Measurements from ENCODE around the gene SMIM24.

Gene SMIM24

DNA sequence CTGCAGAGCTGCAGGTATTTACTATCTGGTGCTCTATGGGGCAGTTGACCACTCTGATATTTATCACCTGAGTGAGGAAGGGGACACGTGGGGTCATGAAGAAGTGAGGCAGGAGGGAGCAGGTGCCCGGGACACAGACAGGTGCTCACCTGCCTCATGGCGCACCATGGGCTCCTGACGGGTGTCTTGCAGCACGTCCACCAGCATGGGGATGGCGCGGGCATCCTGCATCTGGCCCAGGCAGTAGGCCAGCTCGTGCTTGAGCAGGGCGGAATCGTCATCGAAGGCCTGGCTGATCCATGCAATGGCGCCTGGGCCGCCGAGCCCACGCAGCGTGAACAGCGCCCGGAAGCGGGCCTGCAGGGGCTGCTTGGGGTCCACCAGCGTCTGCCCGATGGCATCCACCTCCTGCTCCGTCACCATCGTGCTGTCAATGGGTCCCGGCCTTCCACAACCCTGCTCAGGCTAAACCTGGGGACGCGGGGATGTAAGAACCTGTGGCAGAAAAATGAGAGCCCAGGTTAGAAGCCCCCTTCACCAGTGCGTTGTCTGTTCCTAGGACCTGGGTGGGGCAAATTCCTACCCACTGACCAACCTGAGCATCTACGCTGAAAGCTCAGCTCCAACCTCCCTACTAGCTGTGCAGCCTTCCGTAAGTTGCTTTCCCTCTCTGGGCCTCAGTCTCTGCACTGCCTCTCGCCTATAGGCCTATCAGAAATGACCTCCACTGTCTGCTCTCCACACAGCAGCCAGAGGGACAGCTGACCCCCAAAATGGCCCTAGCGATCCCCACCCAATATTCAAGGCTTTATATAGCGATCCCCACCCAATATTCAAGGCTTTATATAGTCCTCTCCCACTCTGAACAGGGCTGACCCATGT lies 16.3 kb upstream of the SMIM24 start:
- no peak for DNase-seq

DNA sequence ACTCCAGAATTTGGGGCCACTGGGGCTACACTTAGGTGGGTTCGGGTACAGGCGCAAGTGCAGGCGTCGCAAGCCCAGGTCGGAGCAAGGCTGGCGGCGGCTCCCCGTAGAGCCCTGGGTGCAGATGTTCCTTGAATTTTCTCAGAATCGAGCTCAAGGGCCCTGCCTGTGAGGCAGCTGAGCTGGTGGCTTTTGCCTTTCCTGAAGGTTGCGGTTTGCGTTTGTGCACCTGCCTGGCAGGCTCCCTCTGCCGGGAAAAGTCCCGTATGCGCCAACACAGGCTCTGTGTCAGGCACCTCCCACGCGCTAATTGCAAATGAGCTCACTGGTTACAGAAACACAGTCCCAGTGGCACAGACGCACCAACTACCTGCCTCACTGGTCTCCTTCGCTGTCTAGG lies 14.2 kb upstream of the SMIM24 start:
- DNase-seq = peak in 1 of 4 experiments; percentile 42

DNA sequence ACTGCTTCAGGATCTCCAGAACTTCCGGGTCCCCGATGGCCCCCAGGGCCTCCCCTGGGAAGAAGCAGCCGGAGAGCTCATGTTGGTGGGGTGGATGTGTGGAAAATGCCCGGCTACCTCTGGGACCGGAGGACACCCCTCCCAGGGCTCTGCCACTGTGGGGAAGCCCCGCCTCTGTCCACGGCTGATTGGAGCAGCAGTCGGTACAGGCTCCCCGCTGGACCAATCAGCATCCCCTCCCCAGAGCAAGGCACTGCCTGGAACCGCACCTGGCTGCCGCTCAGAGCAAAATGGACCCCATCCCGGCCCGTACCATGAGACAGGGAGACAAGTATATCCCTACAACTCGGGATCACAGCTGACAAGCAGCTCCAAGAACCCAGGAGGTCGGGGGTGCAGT lies 13.7 kb upstream of the SMIM24 start:
- peak in 1 of 4 experiments; percentile 16 for DNase-seq

GRCh38 chr19:3493651-3494050 lies 13.3 kb upstream of the SMIM24 start:
- no peak for DNase-seq

DNA sequence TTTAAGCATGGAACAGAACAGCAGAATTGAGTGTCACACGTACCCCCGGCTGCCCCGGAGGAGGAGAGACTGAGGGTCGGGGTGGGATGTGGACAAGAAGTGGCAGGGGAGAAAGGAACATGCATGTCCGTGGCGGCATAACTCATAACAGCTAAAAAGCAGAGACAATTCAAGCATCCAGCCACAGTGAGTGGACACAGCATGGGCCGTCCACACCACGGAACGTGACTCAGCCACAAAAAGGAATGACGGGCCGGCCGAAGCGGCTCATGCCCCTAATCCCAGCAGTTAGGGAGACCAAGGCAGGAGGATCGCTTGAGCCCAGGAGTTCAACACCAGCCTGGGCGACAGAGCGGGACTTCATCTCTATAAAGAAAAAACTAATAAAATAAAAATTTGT lies 12.6 kb upstream of the SMIM24 start:
- DNase-seq = no peak

- no peak for DNase-seq
Measured at GRCh38 chr19:3492131-3492839, 12.0 kb upstream of the SMIM24 start.

GRCh38 chr19:3491396-3492119 lies 11.2 kb upstream of the SMIM24 start:
- no peak for DNase-seq

GRCh38 chr19:3483226-3483628 lies 2.9 kb upstream of the SMIM24 start, which contains the start of gene SMIM44:
SMIM44 (minus strand) TSS chr19:3483441; CDS start chr19:3483403, 38 bp downstream.
- no peak for DNase-seq

DNA sequence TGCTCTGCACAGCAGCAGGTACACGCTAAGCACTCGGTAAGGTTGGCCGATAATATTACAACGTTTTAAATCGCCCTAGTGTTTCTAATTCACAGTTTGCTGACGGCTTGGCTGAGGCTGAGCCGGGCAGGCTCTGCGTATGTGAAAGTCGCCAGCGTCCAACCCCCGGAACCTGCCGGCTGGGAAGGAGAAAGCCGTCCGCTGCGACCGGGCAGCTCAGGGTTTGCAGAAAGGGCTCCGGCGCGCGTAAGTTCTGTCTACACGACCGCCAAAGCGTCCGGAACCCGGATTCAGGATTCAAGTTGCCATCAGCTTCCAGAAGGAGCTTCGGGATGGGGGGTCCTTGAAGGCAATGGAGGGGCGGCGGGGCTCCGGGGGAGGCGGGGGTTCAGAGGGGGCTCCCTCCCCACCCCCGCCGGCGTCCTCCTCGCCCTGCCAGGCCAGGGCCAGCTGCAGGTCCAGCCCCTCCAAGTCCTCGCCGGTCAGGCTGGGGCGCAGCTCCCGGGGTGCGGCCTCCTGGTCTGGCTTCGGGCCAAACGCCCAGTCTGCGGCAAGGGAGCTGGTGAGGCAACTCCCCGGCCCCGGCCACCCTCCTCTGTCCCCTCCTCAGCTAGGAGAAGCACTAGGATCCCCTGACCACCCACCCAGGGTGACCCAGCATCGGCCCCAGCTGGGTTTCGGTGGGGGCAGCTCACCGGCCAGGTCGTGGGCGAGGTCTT lies 2.3 kb upstream of the SMIM24 start:
- no peak for DNase-seq

GRCh38 chr19:3481241-3482090 lies 1.1 kb upstream of the SMIM24 start:
- DNase-seq = no peak

DNA sequence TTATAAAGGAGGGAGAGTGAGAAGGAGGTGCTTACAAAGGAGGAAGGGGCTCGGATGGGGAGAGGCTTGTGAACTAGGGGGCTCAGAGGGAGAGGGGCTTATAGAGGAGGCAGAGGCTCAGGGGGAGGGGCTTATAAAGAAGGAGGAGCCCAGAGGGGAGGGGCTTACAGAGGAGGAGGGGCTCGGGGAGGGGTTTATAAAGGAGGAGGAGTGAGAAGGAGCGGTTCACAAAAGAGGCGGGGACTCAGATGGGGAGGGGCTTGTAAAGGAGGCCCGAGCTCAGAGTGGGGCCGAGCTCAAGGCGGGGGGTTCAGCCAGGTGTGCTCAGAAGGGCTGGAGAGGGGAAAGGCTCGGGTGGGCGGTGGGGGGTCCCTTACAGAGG lies 500 bp downstream of the SMIM24 start:
- DNase-seq = peak in 1 of 4 experiments; percentile 17

GRCh38 chr19:3479177-3479833 lies 1.0 kb downstream of the SMIM24 start:
- DNase-seq = no peak

GRCh38 chr19:3478409-3479176 lies 1.7 kb downstream of the SMIM24 start:
- no peak for DNase-seq

GRCh38 chr19:3477951-3478350 lies 2.4 kb downstream of the SMIM24 start:
- no peak for DNase-seq

DNA sequence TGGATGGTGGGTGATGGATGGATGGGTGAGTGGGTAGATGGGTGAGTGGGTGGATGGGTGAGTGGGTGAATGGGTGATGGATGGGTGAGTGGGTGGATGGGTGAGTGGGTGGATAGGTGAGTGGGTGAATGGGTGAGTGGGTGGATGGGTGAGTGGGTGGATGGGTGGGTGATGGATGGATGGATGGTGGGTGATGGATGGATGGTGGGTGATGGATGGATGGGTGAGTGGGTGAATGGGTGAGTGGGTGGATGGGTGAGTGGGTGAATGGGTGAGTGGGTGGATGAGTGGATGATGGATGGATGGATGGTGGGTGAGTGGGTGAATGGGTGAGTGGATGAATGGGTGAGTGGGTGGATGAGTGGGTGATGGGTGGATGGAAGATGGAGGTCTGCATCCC lies 2.8 kb downstream of the SMIM24 start:
- DNase-seq = no peak

- no peak for DNase-seq
Measured at GRCh38 chr19:3476830-3477229, 3.5 kb downstream of the SMIM24 start.

GRCh38 chr19:3475449-3475848 lies 4.9 kb downstream of the SMIM24 start:
- no peak for DNase-seq

DNA sequence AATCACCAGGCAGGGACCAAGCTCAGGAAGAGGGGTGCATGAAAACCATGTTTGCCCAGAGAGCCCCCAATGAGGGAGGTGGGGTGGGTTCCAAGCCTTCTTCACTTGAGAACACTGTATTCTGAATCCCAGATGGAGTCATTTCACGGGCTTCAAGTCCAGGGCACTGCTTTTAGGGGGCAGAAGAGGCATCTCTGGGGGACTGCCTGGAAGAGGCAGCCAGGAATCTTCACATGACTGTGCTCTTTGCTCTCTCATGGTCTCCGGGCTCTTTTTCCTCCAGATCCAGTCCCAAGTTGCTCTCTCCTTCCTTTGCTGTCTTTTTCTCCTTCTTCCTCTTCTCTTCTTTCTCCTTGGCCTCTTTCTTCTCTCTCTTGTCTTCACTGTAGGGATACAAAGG lies 5.7 kb downstream of the SMIM24 start:
- no peak for DNase-seq

DNA sequence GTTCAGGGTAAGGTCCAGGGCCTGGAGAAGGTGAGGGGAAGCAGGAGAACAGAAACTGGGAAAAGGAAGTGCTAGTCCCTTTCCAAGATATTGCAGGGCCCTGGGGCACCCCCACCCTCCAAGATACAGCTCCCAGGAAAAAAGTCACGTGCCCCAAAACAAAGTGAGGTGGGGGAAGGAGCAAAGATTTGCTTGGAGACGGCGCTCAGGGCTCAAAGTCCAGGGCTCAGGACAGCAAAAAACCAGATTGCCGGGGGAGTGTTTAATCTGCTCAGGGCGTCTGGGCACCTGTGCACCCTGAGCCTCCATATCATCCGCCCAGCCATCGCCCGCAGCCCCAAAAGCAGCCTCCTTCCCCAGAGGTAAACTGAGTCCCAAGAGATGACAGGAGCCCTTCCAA lies 6.3 kb downstream of the SMIM24 start:
- DNase-seq = no peak

DNA sequence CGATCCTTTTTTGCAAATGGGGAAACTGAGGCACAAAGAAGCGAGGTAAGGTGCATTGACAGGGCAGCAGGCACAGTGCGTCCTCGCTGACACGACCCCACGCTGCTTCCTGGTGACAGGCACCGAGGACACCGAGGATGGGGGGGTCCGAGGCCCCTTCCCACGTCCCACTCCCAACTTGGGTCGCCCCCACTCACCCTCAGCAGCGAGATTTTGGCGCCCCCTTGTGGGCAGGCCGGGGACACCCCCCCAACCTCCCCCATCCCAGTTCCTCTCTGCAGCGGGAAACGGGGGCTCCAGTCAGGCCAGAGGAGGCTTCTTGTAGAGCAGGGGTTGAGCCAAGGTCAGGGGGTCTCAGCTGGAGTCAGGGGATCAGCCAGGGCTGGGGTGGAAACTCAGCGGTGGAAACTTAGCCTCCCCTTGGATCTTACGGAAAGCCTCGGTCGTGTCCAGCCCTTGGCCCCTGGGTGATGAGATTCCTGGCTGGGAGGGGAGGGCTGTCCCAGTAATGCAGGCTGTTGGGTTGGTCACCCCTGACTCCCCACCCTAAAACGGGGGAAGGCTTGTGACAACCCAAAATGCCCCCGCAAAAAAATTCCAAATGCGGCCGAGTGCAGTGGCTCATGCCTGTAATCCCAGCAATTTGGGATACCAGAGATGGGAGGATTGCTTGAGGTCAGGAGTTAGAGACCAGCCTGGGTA lies 8.2 kb downstream of the SMIM24 start:
- peak in 2 of 4 experiments; percentile 11 to 30 for DNase-seq
